Measurements from ENCODE around the gene CLN5.
"Not testable (repeated sequence)": the region's sequence is repeated elsewhere in the genome, so short reads cannot be mapped to it uniquely, and the experiment has no call there.

Gene CLN5

GRCh38 chr13:76976490-76976889 is 15.4 kb upstream of the CLN5 start:
- no peak for DNase-seq

GRCh38 chr13:76976929-76977328 is 15.0 kb upstream of the CLN5 start:
- no peak for DNase-seq

DNA sequence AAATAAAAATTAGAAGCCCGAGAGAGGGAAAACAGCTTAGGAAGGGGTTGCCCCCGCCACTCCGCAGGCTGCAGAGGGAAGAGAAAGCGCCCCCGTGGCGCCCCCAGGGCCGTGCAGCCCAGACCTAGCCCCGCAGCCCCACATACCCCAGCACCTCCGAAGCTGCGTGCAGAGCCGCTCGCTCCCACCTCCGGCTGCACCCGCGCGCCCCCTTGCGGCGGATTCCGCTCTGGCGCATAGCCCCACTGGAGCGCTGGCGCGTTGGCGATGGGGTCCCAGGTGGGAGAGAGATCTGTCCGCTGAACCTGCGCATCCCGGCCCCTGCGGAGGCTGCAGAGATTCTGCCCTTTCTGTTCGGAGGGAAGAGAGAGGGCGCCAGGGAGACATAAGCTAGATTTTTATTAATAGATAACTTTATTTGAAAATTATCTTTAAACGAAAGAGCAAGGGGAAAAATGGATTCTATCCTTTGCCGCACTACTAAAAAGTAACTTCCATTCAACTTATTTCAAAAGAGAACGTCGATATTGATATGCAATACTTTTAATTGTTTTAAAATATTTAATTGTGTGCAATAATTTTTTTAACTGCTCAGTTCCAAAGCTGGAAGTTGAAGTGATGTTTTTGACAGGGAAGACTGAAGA is 11.7 kb upstream of the CLN5 start:
- peak; percentile 79 to 92 (median 83) for DNase-seq

GRCh38 chr13:76982061-76982460 is 9.8 kb upstream of the CLN5 start:
- DNase-seq = peak; percentile 28 to 50 (median 47)

DNA sequence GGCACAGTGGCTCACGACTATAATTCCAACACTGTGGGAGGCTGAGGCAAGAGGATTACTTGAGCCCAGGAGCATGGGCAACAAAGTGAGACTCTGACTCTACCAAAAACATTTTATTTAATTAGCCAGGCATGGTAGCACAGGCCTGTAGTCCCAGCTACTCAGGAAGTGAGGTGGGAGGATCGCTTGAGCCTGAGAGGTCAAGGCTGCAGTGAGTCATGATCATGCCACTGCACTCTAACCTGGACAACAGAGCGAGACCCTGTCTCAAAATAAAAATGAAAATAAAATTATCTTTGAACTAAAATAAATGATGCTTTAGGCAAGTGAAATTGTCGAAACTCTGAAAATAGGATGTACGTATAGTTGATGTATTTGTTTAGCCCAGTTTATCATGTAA is 8.2 kb upstream of the CLN5 start:
- no peak for DNase-seq

DNA sequence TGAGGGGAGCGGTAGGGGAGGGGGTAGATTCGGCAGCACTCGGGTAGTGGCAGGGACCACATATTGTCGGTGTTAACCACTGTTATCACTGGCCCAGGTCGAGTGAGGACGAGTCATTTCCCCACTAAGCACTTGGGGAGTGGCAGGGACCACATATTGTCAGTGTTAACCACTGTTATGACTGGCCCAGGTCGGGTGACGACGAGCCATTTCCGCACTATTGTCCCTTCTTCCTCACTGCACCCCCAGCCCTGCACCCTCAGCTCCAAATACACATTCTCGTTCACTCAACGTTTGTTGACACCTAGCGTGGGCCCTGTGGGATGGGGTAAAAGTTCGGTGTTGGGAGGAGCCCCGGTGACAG is 467 bp upstream of the CLN5 start:
- peak in 1 of 3 donors; percentile 20 for DNase-seq

- DNase-seq = peak; percentile 56 to 71 (median 57)
Measured at GRCh38 chr13:76992548-76993001, 694 bp downstream of the CLN5 start.

- peak; percentile 77 to 84 (median 83) for DNase-seq
Measured at GRCh38 chr13:76993021-76993420, 1.1 kb downstream of the CLN5 start.

- DNase-seq = no peak
Measured at GRCh38 chr13:76993473-76993872, 1.6 kb downstream of the CLN5 start.

DNA sequence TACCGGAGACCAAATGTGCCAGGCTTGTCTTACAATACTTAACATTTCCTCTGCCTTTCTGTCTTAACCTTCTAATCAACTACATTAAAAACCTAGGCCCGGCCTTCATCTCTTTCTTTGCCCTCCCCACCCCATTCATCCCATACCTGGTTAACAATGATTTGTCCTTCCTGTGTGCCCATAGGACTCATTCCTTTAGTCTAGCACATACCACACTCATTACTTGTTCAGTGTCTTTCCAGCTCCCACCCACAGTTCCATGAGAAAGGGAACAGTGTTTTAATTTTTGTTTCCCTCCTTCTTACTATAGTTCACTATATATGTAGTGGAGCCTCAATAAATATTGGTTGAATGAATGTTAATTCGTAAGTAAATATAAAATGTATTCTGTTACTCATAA is 2.4 kb downstream of the CLN5 start:
- no peak for DNase-seq

DNA sequence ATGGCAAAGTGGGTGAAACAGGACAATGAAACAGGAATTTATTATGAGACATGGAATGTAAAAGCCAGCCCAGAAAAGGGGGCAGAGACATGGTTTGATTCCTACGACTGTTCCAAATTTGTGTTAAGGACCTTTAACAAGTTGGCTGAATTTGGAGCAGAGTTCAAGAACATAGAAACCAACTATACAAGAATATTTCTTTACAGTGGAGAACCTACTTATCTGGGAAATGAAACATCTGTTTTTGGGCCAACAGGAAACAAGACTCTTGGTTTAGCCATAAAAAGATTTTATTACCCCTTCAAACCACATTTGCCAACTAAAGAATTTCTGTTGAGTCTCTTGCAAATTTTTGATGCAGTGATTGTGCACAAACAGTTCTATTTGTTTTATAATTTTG is 8.6 kb downstream of the CLN5 start:
- no peak for DNase-seq

DNA sequence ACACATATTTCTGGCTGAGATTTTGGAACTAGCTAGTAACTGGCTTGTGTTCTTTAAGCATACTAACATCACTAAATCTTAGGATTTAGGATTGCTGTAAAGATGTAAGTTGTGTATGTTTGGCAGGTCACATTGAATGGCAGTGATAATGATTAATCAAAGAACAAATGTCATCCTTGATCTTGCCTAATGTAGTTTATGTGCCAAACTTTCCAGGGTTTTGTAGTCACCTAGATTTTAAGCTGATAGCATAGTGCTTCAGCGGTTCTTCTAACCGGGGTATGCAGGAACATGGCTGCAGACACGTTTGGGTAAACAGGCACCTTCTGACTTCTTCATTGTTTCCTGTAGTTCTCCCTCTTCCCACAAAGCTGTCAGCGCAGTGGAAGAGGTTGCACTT is 9.7 kb downstream of the CLN5 start:
- no peak for DNase-seq

GRCh38 chr13:77001963-77002587 is 10.2 kb downstream of the CLN5 start:
- DNase-seq = no peak

GRCh38 chr13:77002590-77003190 is 10.8 kb downstream of the CLN5 start:
- DNase-seq = peak; percentile 27 to 61 (median 50)

- not testable (repeated sequence) for DNase-seq
Measured at GRCh38 chr13:77008337-77008736, 16.5 kb downstream of the CLN5 start.

GRCh38 chr13:77009011-77009410 is 17.1 kb downstream of the CLN5 start:
- DNase-seq = no peak

GRCh38 chr13:77009719-77010118 is 17.8 kb downstream of the CLN5 start:
- DNase-seq = not testable (repeated sequence)

GRCh38 chr13:77013853-77014542 is 22.1 kb downstream of the CLN5 start:
- no peak for DNase-seq

DNA sequence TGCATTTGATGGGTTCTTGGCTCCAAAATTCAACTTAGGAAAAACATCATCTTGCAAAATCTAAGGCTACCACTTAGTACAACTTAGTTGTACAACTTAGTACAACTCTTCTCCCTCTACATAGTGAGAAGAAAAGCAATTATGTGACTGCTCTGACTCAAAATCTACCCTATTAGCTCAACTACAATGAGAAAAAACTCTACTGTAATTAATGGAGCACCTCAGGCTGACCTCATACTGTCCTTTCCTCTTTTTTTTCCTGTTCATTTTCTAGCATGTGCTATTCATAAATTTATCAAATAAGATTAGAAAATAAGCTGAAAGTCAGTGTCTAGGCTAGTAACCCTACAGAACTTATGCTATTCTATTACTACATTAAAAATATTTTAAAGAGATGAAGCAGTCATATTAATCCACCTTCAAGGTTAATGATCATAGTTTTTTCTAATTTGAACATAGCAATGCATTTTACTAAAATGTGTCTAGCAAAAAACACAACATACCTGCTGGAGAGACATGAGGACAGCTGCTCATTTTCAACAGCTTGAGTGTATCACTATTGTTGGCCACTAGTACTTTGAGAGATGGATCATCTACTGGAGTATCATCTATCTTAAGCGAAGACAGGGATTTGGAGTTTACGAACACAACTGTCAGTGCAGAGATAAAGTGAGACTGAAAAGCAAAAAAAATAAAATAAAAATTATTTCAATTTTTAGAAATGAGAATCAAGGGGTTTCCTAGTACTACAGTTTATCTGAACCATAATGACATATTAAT is 23.2 kb downstream of the CLN5 start:
- DNase-seq = peak in 2 of 3 donors; percentile 5 to 34

DNA sequence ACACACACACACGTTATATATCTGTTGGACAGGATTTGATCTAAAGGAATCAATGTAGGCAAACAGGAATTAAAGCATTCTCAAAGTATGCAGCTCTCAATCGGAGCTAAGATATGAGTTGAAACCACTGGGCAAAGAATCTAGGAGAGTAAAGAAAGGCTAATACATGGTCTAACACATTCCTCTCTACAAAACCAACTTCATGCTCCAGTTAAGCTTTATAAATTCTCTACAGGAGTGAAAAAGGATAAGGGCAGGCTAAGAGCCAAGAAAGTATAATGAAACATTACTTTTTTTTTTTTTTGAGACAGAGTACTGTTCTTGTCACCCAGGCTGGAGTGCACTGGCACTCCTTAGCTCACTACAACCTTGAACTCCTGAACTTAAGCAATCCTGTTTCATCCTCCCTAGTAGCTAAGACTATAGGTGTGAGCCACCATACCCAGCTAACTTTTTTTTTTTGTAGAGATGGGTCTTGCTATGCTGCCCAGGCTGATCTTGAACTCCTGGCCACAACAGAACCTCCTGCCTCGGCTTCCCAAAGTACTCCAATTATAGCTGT is 24.5 kb downstream of the CLN5 start:
- DNase-seq = no peak

DNA sequence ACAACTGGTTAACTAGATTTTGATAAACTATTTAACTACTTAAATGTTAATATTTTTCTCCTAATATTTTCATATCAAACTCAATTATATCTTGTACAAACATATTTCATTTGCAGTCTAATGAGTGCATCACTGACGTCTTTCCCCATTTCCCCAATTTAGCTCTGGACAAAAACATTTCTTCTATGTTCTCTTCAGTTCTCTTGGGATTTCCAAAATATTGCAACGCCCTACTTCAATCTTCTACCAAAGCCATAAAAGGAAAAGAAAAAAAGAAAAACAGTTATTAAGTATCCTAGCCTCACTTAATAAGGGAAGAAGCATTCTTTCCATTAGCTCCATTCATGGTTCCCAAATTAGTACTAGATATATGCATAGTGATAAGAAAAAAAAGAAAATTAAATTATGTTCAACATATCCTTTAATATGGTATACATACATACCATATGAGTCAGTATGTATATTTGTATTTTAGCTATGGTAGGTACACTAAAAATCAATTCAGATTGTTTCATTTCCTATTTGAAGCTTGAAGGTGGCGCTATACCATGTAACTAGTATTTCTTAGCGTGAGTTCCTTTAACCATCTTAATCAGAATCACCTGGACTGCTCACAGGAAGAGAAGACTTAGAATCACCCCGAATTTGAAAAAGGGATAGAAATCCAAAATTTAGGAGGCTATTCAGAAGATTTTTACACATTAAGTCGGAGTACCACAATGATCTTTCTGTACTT is 25.2 kb downstream of the CLN5 start:
- peak; percentile 47 to 73 (median 67) for DNase-seq

DNA sequence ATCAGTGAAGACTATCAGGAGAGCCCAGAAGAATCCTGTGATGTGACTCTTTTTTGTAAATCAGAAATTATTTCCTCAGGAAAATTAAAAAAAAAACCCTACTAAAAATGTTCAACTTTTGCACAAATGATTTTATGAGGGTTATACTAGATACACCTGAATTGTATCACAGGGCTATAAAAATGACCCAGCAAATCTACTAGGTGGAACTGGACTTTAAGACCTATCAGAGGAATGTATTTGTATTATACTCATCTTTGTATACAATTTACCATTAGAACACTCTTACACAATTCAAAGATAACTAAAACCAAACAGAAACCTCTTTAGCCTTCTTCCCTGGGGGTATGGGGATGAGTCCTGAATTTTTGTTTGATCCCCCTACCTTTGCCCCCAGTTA is 27.9 kb downstream of the CLN5 start:
- no peak for DNase-seq

Measured in suppressor macrophage treated with lipopolysaccharide for 1 hour (primary cell).